Iris pigment epithelial cell (primary cell): ENCODE results near the gene AREG.

ENCODE experiments used
- DNase-seq: peaks from one replicate; pipeline ENCODE4 v3.0.0-alpha.2; 2011; ENCODE audit warnings: low read depth

AREG gene

DNA sequence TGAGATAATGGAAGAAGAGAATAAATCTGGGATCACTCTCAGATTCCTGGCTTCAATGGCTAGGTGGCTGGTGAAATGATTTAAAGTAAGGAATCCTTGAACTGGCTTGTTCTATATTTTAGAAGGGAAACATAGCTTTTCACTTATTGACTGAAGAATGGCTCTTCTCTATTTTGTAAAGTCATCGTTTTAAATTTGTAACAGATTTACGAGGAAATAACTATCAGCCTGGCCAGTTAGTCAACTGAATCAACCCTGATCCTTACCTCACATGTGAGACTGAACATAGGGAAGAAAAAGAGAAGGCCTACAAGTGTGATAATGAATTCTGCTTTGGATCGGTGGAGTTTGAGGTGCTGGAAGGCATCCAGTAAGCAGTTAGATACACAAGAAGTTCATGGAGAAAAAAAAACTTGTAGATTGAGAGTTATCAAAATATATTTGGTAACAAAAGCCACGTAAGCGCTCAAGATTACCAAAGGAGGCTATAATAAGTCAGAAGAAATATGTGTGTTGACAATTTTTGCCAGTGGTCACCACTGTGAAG, 12.0 kb downstream of the AREG start:
- no peak for DNase-seq

DNA sequence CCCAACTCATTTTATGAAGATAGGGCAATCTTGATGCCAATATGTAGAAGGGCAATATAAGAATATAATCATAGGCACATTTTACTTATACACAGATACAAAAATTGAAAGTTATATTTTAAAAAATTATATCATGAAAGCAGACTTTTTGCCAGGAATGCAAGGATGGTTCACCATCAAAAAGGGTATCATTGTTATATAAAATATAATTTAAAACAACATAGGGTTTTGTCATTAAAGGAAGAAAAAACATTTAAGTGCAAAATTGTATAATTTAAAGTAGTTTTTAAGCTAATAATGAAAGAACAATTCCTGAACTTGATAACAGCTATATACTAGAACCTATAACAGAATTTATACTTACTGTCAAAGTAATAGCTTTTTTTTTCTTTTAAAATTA, 15.9 kb downstream of the AREG start:
- no peak for DNase-seq

DNA sequence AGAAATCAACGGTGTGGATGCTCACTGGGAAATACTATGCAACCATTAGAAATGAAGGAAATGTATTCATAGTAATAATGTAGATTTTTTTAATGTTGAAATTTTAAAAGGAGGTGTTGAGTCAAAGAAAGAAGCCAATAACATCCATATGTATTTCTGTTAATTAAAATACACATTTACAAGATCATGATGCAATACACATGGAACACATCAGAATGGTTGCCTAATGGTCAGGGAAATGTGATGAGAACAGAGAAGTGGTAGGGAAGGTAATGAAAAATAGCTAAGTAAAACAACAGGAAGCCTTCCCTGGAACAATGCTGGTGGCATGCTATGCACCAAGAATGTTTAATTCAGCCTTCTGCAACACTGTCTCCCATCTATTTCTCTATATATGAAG, 18.2 kb downstream of the AREG start:
- DNase-seq, result no peak

DNA sequence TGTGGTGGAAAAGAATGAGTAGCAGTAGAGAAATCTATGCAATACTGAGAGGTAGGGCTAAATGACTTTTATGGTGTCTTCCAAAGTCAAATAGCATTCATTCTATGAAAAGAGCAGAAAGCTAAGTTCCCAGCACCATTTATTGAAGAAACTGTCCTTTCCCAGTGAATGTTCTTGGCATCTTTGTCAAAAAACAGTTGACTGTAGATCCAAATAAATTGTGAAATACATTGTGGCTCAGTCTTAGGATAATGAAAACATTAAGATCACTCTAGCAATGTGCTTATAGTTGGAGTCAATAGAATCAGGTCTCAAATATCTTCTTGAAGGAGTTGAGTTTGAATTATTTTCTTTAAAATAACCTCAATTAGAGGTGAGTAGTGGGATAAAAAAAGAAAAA, 19.4 kb downstream of the AREG start:
- no peak for DNase-seq

DNA sequence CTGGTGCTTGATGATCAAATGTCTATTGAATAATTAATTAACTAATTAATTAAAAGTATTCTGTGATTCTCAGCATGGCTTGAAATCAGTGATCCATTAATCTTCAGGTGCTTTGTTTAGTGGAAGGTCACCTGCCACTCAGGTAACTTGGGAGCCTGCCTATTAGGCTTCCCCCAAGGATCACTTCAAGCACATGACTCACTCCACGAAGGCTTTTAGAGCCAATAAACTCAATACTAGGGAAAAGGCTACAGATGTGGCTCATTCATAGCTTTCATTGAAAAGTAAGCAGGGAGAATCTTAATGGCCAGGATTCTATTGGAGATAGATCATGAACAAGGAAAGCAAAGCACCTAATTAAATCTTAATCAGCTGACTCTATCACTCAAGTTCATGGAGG, 21.3 kb downstream of the AREG start:
- no peak for DNase-seq

DNA sequence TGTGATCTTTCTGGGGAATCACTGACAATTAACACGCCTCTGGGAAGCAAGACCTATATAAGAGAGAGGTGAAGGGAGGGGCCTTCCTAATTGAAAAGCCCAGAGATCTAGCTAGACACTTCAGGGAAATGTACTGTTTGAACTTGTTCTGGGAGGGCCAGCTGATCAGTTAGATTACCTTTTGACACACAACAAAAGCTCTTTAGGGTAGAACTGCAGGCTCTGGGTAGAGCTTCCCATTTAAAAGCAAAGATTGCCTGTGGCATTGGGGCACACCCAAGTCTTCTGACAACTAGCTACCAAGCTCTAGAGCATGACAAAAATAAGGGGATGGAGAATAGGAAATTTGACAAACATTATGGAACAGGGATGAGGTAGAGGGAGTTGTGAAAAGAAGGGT, 26.3 kb downstream of the AREG start:
- no peak for DNase-seq

DNA sequence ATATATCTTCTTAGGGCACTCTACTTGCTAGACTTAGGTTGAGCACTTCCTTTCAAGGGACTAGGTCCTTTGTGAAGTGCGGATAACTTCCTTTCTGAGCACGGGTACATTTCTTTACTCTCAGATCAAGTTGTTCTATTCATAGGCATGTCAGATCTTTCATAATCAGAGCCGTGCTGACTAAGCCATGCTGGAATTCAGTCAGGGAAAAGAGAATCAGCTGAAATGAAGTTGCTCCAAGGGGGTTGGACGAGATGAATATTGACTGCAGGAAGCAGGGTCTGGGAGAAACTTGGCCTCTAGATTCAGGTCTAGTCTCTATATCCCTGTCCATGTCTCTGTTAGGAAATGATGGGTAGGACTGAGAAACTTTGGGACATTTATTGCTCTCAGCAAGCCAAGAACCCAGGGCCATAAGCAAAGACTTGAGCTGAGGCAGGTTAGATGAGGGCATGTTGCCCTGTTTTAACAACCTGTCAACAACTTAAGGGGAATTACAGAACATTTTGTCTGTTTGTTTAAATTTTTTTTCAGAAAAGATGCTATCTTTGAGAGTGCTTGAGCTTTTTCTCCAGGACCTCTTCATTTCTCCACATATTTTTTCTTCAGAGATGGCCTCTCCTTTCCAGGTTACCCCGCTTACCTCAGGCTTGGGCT, 28.3 kb downstream of the AREG start:
- peak; percentile 96 for DNase-seq

DNA sequence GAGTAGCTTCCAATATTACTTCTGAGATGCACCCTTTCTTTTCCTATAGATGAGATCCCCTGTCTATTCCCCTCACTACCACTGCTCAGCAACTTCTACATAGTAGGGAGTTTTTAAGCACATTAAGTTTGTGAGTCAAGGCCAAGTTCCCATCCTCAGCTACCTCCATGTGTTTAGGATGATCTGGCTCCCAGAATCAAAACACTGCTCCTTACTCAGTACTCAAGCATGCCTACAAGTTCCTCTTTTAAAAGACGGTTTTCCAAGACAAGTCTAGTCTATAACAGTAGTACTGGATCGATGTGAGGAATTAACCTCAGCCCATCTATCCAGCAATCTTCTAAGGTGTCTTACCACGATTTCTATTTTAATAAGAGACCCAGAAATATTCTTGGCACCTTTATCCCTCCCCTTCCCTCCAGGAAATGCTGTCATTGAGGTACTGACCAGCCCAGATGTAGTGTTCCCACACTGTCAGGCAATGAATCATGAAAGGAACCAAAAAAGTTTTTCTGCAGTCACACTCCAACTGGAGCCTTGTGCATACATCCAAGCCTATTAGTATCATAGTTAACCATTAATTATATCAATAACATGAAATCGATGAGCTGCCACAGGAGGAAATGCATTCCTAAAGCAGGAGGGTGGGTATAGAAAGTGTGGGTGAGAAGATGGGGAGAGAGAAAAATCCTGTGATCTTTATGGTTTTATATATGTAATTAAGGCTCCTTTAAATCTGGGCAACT, 29.6 kb downstream of the AREG start:
- DNase-seq, result peak; percentile 72

DNA sequence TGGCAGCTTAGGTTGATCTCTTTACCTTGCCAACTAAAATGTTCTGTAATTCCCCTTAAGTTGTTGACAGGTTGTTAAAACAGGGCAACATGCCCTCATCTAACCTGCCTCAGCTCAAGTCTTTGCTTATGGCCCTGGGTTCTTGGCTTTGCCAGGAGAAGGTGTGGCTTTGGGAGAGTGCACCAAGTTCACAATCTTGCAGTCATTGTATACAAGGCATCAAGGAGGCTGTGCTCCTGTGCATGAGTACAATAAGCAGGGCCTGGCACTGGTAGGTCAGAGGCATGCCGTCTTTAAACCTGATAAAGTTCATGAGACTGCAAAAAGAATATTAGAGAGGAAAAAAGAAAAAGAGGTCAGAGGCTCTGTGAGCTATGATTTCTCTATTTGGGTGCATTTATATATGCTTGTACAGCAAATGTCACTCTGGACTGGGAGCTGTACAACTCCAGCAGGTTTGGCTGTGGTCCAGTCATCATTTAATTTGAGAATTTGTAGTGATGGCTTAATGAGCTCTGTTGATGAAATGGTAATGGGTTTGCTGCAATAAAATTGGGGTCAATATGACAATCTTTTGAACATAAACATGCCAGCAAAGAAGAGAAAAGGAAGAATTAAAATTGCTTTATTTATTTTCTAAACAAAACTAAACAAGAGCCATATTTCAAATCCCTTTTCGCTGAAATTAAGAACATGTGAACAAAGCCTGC, 30.3 kb downstream of the AREG start:
- DNase-seq, result no peak

DNA sequence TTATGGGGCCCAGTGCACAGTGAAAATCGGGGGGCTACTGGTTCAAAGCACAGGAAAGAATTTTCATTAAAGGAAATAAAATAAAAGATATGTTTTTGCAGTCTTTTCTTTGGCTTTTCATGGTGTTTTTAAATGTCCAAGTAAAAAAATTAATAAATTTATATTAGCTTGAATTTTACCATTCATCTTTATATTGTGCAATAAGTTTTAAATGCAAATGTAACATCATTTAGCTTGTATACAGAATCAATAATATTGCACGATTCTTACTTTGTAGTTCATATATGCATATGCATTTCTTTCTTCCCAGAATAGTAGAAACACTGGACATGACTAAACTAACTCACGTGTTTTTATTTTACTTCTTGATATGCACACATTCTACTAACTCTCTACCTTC, 31.0 kb downstream of the AREG start:
- no peak for DNase-seq

DNA sequence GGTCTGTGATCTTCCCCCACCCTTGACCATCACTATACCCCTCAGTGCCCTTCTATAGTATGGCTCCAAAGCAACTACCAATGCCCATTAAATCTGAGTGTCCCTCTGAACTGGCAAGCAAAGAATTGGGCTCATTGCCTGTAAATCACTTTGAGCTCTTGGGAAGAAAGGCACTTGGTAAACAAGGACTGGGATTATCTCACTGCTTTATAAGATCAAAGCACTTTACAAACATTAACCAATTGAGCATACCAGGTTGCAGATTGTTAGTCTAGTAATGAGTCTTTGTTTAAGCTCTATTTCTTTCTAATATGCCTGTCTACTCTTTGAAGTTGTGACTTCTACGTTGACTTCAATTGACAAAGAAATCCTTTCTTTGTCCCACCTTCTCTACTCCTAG, 34.1 kb downstream of the AREG start:
- no peak for DNase-seq

DNA sequence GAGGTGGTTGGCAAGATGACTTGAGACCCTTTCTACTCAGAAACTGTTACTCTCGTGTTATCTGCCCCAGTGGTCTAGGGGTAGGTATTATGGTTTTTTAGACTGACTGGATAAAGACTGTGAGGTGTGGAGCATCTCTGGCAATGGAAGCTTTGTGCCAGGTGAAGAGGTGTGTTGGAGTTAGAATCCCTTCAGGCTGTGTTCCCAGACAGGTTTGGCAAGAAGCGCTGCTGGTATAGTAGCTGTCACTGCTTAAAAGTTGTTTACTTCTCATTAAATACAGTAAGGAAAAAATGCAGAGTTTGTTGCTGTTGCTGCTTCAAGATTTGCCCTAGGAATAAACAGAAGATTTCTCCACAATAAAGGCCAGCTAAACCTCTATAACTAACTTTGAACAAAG, 35.3 kb downstream of the AREG start:
- DNase-seq, result no peak

DNA sequence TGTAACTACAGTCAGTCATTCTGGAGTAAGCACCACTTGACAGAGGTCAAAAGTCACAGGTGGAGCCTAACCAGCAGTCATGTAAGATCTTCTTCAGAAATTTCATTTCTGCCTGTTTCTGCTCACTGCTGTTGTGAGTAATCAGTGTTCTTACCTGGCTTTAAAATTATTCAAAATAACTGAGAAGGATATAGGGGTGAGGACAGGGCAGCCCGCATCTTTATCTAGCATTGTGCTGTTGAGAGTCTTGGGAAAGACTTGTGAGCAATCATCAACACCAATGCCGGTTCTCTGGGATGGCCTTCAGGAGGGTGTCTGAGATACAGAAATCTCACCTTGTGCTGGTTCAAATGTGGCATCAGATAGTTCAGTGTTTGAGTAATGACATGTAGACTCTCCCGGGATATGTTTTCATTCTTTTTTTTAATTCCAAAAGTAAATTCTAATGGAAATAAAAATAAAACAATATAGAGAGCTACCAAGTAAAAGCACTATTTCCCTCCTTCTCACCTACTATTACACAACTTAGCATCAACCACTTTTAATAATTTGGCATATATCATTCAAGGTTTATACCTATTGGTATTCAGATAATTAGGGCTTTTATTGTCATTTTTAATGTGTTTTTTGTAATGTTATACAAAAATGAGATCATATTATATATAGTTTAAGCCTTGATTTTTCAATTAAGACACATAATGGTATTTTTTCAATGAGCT, 37.1 kb downstream of the AREG start:
- DNase-seq, result no peak

DNA sequence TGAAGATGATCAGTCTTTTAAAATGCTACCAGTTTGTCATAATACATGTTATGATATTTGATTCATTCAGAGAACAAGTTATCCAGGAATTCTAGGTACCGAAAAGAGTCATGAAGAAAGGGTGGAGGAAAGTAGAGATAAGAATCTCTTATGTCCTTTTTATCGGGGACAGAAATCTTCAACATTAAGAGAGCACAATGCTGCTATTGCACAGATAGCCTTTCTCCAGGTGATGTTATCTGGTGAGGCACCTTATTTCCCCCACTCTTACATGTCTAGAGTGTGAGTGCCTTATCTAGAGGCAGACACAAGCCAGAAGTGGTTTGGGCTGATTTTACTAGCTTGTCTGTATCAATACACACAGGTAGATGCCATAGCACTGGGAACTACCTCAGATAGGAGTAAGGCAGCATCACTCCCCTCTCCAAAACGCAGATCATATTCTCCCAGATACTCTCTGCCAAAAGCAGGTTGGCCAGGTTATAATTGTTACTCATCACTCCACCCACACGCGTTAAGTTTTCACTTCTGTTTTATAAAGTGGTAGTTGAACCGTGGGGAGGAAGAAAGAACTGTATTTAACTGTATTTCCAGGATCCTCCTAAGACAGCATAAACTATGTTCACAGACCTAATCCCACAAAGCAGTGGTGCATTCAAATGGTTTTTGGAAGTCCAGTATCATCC, 38.4 kb downstream of the AREG start:
- DNase-seq, result no peak

DNA sequence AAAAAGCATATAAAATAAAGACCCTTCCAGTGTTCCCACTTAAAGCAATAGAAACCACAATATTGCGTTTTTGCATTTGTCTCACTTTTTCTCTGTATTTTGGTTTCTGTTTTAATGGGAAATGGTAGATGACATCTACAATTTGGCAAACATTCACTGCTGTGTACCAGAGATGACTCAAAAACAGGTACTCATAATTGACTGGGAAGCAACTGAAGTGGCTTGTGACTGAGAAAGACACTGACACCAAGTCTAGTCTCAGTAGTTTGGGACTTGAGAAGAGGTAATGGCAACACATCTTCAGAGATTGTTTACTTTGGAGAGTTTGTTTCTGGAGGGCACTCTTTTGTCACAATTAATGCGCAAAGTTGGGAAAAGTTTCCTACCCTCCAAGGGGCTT, 42.0 kb downstream of the AREG start:
- no peak for DNase-seq

DNA sequence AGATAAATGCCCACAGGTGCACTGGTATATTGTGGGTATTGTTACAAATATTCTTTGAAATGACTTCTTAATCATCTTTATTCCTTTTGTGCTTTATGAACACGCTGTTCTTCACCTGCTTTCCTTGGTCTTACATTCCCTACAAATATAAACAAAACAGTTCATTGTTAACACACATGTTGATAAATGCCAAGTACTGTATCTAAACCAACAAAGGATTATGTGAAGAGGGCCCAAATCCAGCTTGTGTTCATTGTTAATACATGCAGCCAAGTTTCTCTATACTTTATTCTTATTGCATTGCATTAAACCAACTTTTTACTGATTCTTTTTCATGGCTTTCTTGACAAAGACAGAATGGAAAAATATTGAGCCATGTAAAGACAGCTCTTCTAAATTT, 42.8 kb downstream of the AREG start:
- DNase-seq, result no peak

DNA sequence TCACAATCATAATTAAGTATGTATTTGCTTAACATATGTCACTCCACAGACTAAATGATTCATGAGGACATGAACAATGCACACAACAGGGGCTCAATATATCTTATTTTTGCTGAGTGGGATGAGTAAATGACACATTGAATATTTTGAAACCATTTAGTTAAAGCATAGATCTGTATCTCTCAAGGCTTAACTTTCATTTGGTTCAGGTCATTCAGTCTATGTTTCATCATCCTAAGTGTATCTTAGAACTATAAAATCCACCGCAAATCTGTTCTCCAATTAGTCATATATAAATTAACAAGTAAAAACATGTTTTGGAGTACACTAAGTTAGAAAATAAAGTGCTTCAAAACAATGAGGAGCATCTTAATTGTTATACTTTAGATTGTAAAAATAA, 45.8 kb downstream of the AREG start:
- DNase-seq, result no peak

DNA sequence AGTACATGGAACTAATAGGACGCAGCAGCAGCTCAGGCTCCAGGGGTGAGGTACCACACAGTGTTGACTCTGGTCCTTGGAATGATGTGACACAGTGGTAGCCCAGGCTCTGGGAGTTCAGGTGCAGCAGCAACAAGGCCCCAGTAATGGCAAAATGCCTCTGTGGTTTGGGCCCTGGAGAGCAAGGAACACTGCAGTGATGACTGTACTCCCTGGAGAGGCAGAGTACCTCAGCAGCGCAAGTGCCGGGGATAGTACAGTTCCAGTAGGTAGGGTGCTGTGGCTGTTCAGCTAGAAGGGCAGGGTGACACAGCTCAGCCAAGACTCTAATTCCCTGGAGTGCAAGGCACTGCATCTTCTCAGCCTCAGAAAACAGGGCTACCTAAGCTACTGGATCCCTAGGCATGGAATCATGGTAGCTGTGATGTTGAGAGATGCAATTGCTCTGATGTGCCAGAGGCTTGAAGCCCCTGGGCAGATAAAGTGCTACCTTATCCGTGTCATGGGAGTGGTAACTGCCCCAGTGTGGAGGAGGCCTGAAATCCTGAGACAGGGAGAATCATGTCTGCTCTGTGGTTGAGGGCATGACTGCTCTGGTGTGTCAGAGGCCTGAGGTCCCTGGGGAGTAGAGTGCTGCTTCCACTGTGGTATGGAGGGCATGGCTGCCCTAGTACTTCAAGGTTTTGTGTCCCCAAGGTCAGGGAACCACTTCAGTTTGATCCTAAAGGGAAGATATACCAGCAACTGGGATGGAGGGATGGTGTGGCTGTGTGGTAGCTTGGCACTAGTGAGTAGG, 55.2 kb downstream of the AREG start:
- peak; percentile 29 for DNase-seq

DNA sequence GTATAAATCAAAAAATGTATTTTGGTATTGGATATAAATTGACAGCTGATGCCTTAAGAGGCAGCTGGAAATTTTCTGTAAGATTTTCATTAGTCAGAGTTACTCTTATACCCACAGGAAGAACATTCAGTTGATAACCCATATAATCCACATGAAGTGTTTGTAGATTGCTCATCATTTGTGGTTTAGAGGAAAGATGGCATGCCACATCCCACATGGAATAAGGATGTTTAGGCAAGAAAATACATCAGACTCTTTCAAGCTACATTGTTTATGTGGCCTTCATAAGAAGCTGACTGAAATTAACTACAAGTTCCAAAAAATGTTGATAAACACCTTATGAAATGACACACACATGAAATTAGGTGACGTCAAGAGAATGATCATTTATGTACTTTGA, 56.6 kb downstream of the AREG start:
- peak; percentile 96 for DNase-seq

DNA sequence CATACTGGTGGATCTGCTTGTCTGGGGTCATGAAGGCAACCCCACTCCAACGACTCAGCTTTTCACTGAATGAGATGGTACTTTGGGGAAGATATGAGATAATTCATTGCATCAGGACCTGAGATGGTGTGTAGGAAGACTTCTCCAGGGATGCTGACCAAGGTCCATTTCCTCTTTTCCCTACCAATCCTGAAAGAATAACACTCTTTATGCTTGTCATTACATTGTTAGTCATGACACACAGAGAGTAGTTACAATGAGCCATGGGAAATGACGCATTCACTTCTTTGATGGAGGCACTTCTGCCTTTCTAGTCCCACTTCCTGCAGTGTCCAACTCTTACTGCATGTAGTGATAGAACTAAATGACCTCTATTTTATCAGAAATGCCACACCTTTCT, 58.6 kb downstream of the AREG start:
- DNase-seq, result peak; percentile 62

DNA sequence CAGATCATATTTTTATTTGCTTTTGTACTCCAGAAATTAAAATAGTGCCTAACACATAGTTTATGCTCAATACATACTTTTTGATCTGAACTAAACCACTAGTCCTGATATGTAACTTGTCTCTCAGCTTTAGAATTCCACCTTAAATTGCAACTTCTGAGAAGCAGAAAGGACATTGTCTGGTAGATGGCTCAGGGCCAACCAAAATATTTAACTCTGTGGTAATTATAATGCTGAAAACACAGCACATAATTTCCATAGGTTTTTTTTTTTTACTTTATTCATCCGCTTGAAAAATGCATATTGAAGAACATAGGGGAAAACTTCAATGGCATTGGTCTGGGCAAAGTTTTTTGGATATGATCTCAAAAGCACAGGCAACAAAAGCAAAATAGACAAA, 59.3 kb downstream of the AREG start:
- DNase-seq, result peak; percentile 82
